ES-I3 (cell line): Measurements from ENCODE around the gene IGF2BP2.

Source experiments
- H3K36me3 ChIP-seq: 2 replicates; pipeline ENCODE4 v1.6.1; 2013; ENCODE audit warnings: mild to moderate bottlenecking, low read length, control low read depth, moderate library complexity; ENCODE audit not compliant: insufficient read depth
- H3K4me1 ChIP-seq: 2 replicates; pipeline ENCODE4 v1.6.1; 2013; ENCODE audit warnings: mild to moderate bottlenecking, control low read depth, low read length; ENCODE audit not compliant: insufficient read depth
- H3K9ac ChIP-seq: 2 replicates; pipeline ENCODE4 v1.6.1; 2013; ENCODE audit warnings: low read depth, mild to moderate bottlenecking, low read length, moderate library complexity
- H3K9me3 ChIP-seq: 2 replicates; pipeline ENCODE4 v1.6.1; 2013; ENCODE audit warnings: mild to moderate bottlenecking, low read length, moderate library complexity; ENCODE audit not compliant: control insufficient read depth, insufficient read depth

The IGF2BP2 gene

GRCh38 chr3:185827595-185828344 lies 2.9 kb upstream of the IGF2BP2 start:
- peaks cover 23% of the 10 kb centered on the region for H3K36me3 ChIP-seq
- no peak overlapping the region for H3K9ac ChIP-seq
- no peaks in the 10 kb centered on the region for H3K4me1 ChIP-seq
- peaks cover 27% of the 10 kb centered on the region for H3K9me3 ChIP-seq

GRCh38 chr3:185825639-185826481 lies 1.0 kb upstream of the IGF2BP2 start:
- H3K36me3 ChIP-seq, result peaks cover 23% of the 10 kb centered on the region
- 0 out of 2 replicates have a peak, but pooled peaks cover 2% of the 10 kb centered on the region for H3K4me1 ChIP-seq
- H3K9ac ChIP-seq, result peak overlapping the region; percentile 76
- H3K9me3 ChIP-seq, result peaks cover 18% of the 10 kb centered on the region

- peaks cover 21% of the 10 kb centered on the region for H3K36me3 ChIP-seq
Observed at GRCh38 chr3:185824051-185825005, 514 bp downstream of the IGF2BP2 start.

GRCh38 chr3:185823078-185824044 lies 1.5 kb downstream of the IGF2BP2 start:
- Histone ChIP-seq H3K36me3 (peaks cover 13% of the 10 kb centered on the region), H3K4me1 (peaks cover 19% of the 10 kb centered on the region), H3K9me3 (peaks cover 13% of the 10 kb centered on the region), H3K9ac (peak overlapping the region; percentile 58)

More at GRCh38 chr3:185824051-185825005, 514 bp downstream of the IGF2BP2 start:
- Histone ChIP-seq H3K9me3 (peaks cover 15% of the 10 kb centered on the region), H3K9ac (peak overlapping the region; percentile 58), H3K4me1 (peaks cover 11% of the 10 kb centered on the region; the same call in 1 of the 2 replicates)

- Histone ChIP-seq H3K9ac (peak overlapping the region; percentile 58), H3K4me1 (peaks cover 24% of the 10 kb centered on the region), H3K36me3 (peaks cover 4% of the 10 kb centered on the region), H3K9me3 (0 out of 2 replicates have a peak, but pooled peaks cover 3% of the 10 kb centered on the region)
Observed at GRCh38 chr3:185822221-185823000, 2.4 kb downstream of the IGF2BP2 start.

GRCh38 chr3:185820973-185821758 lies 3.7 kb downstream of the IGF2BP2 start:
- Histone ChIP-seq H3K4me1 (peaks cover 37% of the 10 kb centered on the region), H3K9ac (peak overlapping the region; percentile 30), H3K9me3 (no peaks in the 10 kb centered on the region), H3K36me3 (no peaks in the 10 kb centered on the region)

GRCh38 chr3:185818267-185818875 lies 6.5 kb downstream of the IGF2BP2 start:
- no peaks in the 10 kb centered on the region for H3K9me3 ChIP-seq
- peaks cover 56% of the 10 kb centered on the region for H3K4me1 ChIP-seq
- H3K36me3 ChIP-seq, result no peaks in the 10 kb centered on the region
- H3K9ac ChIP-seq, result no peak overlapping the region

- Histone ChIP-seq H3K4me1 (peaks cover 75% of the 10 kb centered on the region), H3K36me3 (peaks cover 3% of the 10 kb centered on the region; the same call in 1 of the 2 replicates), H3K9me3 (no peaks in the 10 kb centered on the region), H3K9ac (no peak overlapping the region)
Observed at GRCh38 chr3:185815391-185816282, 9.2 kb downstream of the IGF2BP2 start.

GRCh38 chr3:185813691-185814215 lies 11.1 kb downstream of the IGF2BP2 start:
- Histone ChIP-seq H3K9me3 (no peaks in the 10 kb centered on the region), H3K36me3 (peaks cover 3% of the 10 kb centered on the region; the same call in 1 of the 2 replicates), H3K4me1 (peaks cover 75% of the 10 kb centered on the region), H3K9ac (peak overlapping the region; percentile 23; the same call in 1 of the 2 replicates)

- Histone ChIP-seq H3K4me1 (peaks cover 69% of the 10 kb centered on the region), H3K9me3 (no peaks in the 10 kb centered on the region), H3K9ac (no peak overlapping the region; the same call in 1 of the 2 replicates), H3K36me3 (peaks cover 3% of the 10 kb centered on the region; the same call in 1 of the 2 replicates)
Observed at GRCh38 chr3:185813205-185813604, 11.6 kb downstream of the IGF2BP2 start.
